DOHH2 (cell line): ENCODE measurements around the gene GAS2L2.

ENCODE experiments used
- H3F3A ChIP-seq: fragments of 200-600 bp; sonication (generic), shearing (Covaris generic); 2 replicates; pipeline ENCODE4 v1.6.0; 2016; ENCODE audit warnings: antibody characterized with exemption, mild to moderate bottlenecking; ENCODE audit not compliant: control insufficient read depth, insufficient read depth
- H3K27ac ChIP-seq: fragments of 200-600 bp; sonication (generic); 2 replicates; pipeline ENCODE4 v1.5.1; 2014; ENCODE audit warnings: low read depth, mild to moderate bottlenecking, low read length, moderate library complexity
- H3K27me3 ChIP-seq: fragments of 200-600 bp; sonication (generic); 2 replicates; pipeline ENCODE4 v1.6.1; 2014; ENCODE audit warnings: mild to moderate bottlenecking, low read length, mixed read lengths; ENCODE audit not compliant: control insufficient read depth
- H3K36me3 ChIP-seq: fragments of 200-600 bp; sonication (generic); 2 replicates; pipeline ENCODE4 v1.6.1; 2014; ENCODE audit warnings: mild to moderate bottlenecking, low read length, moderate library complexity, mixed read lengths; ENCODE audit not compliant: control insufficient read depth
- H3K4me1 ChIP-seq: fragments of 200-600 bp; sonication (generic); 2 replicates; pipeline ENCODE4 v1.6.1; 2014; ENCODE audit warnings: mild to moderate bottlenecking, low read length, mixed read lengths; ENCODE audit not compliant: control insufficient read depth
- H3K4me2 ChIP-seq: fragments of 200-600 bp; sonication (generic); 2 replicates; pipeline ENCODE4 v1.6.0; 2014; ENCODE audit warnings: mild to moderate bottlenecking, low read length, moderate library complexity
- H3K4me3 ChIP-seq: fragments of 200-600 bp; sonication (generic); 2 replicates; pipeline ENCODE4 v1.5.1; 2014; ENCODE audit warnings: mild to moderate bottlenecking, low read length, mixed read lengths
- H3K79me2 ChIP-seq: fragments of 200-600 bp; sonication (generic); 2 replicates; pipeline ENCODE4 v1.6.1; 2014; ENCODE audit warnings: mild to moderate bottlenecking, low read length, mixed read lengths; ENCODE audit not compliant: control insufficient read depth
- H3K9me2 ChIP-seq: fragments of 200-600 bp; sonication (generic); replicated peaks from 2 replicates; pipeline ENCODE4 v1.6.1; 2014; ENCODE audit warnings: mild to moderate bottlenecking, low read length, mixed read lengths; ENCODE audit not compliant: control insufficient read depth
- H3K9me3 ChIP-seq: fragments of 200-600 bp; sonication (generic); 2 replicates; pipeline ENCODE4 v1.6.1; 2014; ENCODE audit warnings: antibody characterized with exemption, low read length, mixed read lengths; ENCODE audit not compliant: control insufficient read depth, insufficient read depth
- H4K20me1 ChIP-seq: fragments of 200-600 bp; sonication (generic); 2 replicates; pipeline ENCODE4 v1.6.0; 2014; ENCODE audit warnings: low read depth, mild to moderate bottlenecking, antibody characterized with exemption, low read length, moderate library complexity; ENCODE audit not compliant: control insufficient read depth, insufficient read depth
- CTCF ChIP-seq: fragments of 200-600 bp; sonication (generic); IDR thresholded peaks from one replicate; pipeline ENCODE4 v1.5.1; 2014; ENCODE audit warnings: antibody characterized with exemption, mild to moderate bottlenecking, low read depth, low read length; ENCODE audit not compliant: poor library complexity, severe bottlenecking
- EZH2phosphoT487 ChIP-seq: fragments of 200-600 bp; sonication (generic); IDR thresholded peaks from 2 replicates; pipeline ENCODE4 v1.6.1; 2017; ENCODE audit warnings: borderline replicate concordance, mild to moderate bottlenecking, antibody characterized with exemption, low read length, moderate library complexity, mixed read lengths

The GAS2L2 gene

GRCh38 chr17:35726953-35727460 is 26.0 kb downstream of the GAS2L2 start:
- no peak overlapping the region for H3K4me2 ChIP-seq
- H3K4me3 ChIP-seq = no peak overlapping the region
- H3F3A ChIP-seq = no peaks in the 10 kb centered on the region
- H3K9me2 ChIP-seq = no peaks in the 10 kb centered on the region
- H3K79me2 ChIP-seq = no peaks in the 10 kb centered on the region
- H3K27ac ChIP-seq = no peak overlapping the region
- peaks cover 12% of the 10 kb centered on the region for H3K4me1 ChIP-seq
- H3K36me3 ChIP-seq = peaks cover 13% of the 10 kb centered on the region
- peaks cover 11% of the 10 kb centered on the region for H3K27me3 ChIP-seq
- no peaks in the 10 kb centered on the region for H3K9me3 ChIP-seq
- TF ChIP-seq EZH2phosphoT487 (no peak), CTCF (no peak)
- H4K20me1 ChIP-seq = no peaks in the 10 kb centered on the region

- Histone ChIP-seq H3K4me1 (peaks cover 12% of the 10 kb centered on the region), H3F3A (no peaks in the 10 kb centered on the region), H3K9me3 (no peaks in the 10 kb centered on the region), H3K79me2 (no peaks in the 10 kb centered on the region), H3K9me2 (no peaks in the 10 kb centered on the region), H3K4me2 (no peak overlapping the region), H3K27me3 (peaks cover 8% of the 10 kb centered on the region), H4K20me1 (no peaks in the 10 kb centered on the region), H3K4me3 (no peak overlapping the region), H3K36me3 (peaks cover 13% of the 10 kb centered on the region), H3K27ac (no peak overlapping the region)
- TF ChIP-seq EZH2phosphoT487 (no peak), CTCF (no peak)
Measured at GRCh38 chr17:35726127-35726952, 26.7 kb downstream of the GAS2L2 start.

GRCh38 chr17:35725802-35726126 is 27.3 kb downstream of the GAS2L2 start:
- H3K4me3 ChIP-seq = no peak overlapping the region
- H3K27me3 ChIP-seq = peaks cover 2% of the 10 kb centered on the region
- no peak overlapping the region for H3K4me2 ChIP-seq
- H3K79me2 ChIP-seq = no peaks in the 10 kb centered on the region
- no peaks in the 10 kb centered on the region; the same call in 1 of the 2 replicates for H4K20me1 ChIP-seq
- H3K36me3 ChIP-seq = peaks cover 13% of the 10 kb centered on the region
- no peak for TF ChIP-seq CTCF
- TF ChIP-seq EZH2phosphoT487 = no peak
- no peaks in the 10 kb centered on the region for H3F3A ChIP-seq
- H3K4me1 ChIP-seq = peaks cover 12% of the 10 kb centered on the region
- no peak overlapping the region for H3K27ac ChIP-seq
- H3K9me2 ChIP-seq = no peaks in the 10 kb centered on the region
- no peaks in the 10 kb centered on the region for H3K9me3 ChIP-seq
